Astrocyte of the cerebellum (primary cell): Measurements from ENCODE around the gene VNN1.

Experiments
- DNase-seq: peaks from one replicate; pipeline ENCODE4 v3.0.0-alpha.2; 2011; ENCODE audit warnings: low read depth
- H3K4me3 ChIP-seq: 2 replicates; pipeline ENCODE4 v1.5.1; 2011; ENCODE audit warnings: mild to moderate bottlenecking, low read depth, low read length, moderate library complexity
- CTCF ChIP-seq: IDR thresholded peaks from 2 replicates; pipeline ENCODE4 v1.5.1; 2012; ENCODE audit warnings: low read length, low read depth, moderate library complexity, mild to moderate bottlenecking; ENCODE audit errors: missing control alignments
- in situ Hi-C: cut with HindIII; loops from 2 replicates; pipeline ENCODE4 v1.10.0; 2017; ENCODE audit warnings: low sequenced_read_pairs

The VNN1 gene

GRCh38 chr6:132634796-132635195 lies 79.1 kb downstream of the VNN1 start:
- no peak for DNase-seq
- TF ChIP-seq CTCF = no peak
- no peak overlapping the region for H3K4me3 ChIP-seq
- in situ Hi-C loops = no loop called here

- DNase-seq = no peak
- no peak for TF ChIP-seq CTCF
- in situ Hi-C loops = no loop called here
- H3K4me3 ChIP-seq = no peak overlapping the region
Observed at GRCh38 chr6:132633362-132633761, 80.5 kb downstream of the VNN1 start.
